ENCODE measurements around the gene CCDC57. TPM values are rescaled to one million over a fixed set of nuclear protein-coding genes. Genes with fewer than 3 reads are reported as not detected.

Gene CCDC57
- total and polyA plus RNA-seq, 4 donors, result 5.4 to 19.1 (median 11.7) TPM

DNA sequence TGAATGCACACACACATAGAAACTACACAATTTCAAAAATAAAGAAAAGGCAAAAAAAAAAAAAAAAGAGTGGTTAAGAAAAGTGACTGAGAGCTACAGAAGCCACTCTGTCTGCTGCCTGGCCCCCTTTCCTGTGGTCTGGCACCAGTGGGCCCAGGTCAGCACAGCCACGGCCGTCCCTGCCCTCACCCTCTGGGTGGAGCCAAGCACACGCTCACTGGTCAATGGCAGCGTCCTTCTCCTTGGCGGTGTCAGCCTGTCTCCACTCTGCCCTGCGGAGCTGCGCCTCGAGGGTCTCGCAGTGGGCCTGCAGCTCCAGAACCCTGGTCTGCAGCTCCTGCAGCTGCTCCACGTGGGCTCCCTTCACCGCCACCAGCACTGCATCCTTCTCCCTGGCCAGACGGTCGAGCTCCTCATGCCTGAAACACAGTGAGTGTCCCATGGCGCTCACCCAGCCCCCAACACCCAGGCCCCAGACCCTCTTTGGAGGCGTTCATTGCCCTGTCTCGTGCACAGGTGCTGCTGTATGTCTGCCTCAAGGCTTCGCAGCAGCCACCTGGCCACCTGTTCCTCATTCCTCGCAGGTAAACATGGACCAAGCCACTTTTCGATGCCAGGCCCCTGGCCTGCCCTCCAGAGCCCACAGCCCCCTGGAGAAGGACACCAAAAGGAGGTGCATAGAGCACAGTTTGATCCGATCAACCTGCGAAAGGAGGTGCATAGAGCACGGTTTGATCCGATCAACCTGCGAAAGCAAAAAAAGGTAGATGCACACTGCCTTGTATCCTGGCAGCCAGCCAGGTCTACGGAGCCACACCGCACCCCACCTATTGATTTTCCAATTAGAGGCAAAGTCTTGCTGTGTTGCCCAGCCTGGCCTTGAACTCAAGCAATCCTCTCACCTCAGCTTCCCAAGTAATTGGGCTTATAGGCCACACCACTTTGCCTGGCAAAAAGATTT lies 24.4 kb downstream of the CCDC57 start:
- no peaks in the 10 kb centered on the region for H3K9me3 ChIP-seq (ENCODE audit: control insufficient read depth in 4 of 4, low read length in 3 of 4)
- H3K4me1 ChIP-seq (ENCODE audit: control insufficient read depth in 4 of 4, insufficient read depth in 4 of 4, low read length in 3 of 4), result no peaks in the 10 kb centered on the region
- H3K4me3 ChIP-seq (ENCODE audit: low read depth in 1 of 3, low read length in 3 of 3), result no peak overlapping the region
- no peak overlapping the region for H3K9ac ChIP-seq (ENCODE audit: low read depth in 1 of 2, low read length in 2 of 2)
- no peak for DNase-seq (ENCODE audit: low spot score)
- H3K36me3 ChIP-seq (ENCODE audit: control insufficient read depth in 4 of 4, insufficient read depth in 3 of 4, low read depth in 1 of 4, low read length in 3 of 4), result peaks cover 0 to 2% (median 1%) of the 10 kb centered on the region in 4 donors
- no peak overlapping the region for H3K27ac ChIP-seq (ENCODE audit: low read depth in 1 of 2, low read length in 2 of 2)
- H3K27me3 ChIP-seq (ENCODE audit: control insufficient read depth in 4 of 4, insufficient read depth in 4 of 4, low read length in 3 of 4), result no peaks in the 10 kb centered on the region
- WGBS, result 89% methylated on average over 26 of the region's 26 CpGs
- TF ChIP-seq, protein P1, sequence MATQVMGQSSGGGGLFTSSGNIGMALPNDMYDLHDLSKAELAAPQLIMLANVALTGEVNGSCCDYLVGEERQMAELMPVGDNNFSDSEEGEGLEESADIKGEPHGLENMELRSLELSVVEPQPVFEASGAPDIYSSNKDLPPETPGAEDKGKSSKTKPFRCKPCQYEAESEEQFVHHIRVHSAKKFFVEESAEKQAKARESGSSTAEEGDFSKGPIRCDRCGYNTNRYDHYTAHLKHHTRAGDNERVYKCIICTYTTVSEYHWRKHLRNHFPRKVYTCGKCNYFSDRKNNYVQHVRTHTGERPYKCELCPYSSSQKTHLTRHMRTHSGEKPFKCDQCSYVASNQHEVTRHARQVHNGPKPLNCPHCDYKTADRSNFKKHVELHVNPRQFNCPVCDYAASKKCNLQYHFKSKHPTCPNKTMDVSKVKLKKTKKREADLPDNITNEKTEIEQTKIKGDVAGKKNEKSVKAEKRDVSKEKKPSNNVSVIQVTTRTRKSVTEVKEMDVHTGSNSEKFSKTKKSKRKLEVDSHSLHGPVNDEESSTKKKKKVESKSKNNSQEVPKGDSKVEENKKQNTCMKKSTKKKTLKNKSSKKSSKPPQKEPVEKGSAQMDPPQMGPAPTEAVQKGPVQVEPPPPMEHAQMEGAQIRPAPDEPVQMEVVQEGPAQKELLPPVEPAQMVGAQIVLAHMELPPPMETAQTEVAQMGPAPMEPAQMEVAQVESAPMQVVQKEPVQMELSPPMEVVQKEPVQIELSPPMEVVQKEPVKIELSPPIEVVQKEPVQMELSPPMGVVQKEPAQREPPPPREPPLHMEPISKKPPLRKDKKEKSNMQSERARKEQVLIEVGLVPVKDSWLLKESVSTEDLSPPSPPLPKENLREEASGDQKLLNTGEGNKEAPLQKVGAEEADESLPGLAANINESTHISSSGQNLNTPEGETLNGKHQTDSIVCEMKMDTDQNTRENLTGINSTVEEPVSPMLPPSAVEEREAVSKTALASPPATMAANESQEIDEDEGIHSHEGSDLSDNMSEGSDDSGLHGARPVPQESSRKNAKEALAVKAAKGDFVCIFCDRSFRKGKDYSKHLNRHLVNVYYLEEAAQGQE (IDR thresholded peaks at IDR 0.05), result no peak
- TF ChIP-seq JUND (IDR thresholded peaks at IDR 0.05), result no peak
- TF ChIP-seq, protein P2, sequence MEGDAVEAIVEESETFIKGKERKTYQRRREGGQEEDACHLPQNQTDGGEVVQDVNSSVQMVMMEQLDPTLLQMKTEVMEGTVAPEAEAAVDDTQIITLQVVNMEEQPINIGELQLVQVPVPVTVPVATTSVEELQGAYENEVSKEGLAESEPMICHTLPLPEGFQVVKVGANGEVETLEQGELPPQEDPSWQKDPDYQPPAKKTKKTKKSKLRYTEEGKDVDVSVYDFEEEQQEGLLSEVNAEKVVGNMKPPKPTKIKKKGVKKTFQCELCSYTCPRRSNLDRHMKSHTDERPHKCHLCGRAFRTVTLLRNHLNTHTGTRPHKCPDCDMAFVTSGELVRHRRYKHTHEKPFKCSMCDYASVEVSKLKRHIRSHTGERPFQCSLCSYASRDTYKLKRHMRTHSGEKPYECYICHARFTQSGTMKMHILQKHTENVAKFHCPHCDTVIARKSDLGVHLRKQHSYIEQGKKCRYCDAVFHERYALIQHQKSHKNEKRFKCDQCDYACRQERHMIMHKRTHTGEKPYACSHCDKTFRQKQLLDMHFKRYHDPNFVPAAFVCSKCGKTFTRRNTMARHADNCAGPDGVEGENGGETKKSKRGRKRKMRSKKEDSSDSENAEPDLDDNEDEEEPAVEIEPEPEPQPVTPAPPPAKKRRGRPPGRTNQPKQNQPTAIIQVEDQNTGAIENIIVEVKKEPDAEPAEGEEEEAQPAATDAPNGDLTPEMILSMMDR (IDR thresholded peaks at IDR 0.05; ENCODE audit: low read depth, low read length, missing input control), result no peak
- no peak for TF ChIP-seq GABPA (IDR thresholded peaks at IDR 0.05 in 1 of 2, conservative IDR thresholded peaks at IDR 0.05 in 1 of 2)
- TF ChIP-seq, protein P3, sequence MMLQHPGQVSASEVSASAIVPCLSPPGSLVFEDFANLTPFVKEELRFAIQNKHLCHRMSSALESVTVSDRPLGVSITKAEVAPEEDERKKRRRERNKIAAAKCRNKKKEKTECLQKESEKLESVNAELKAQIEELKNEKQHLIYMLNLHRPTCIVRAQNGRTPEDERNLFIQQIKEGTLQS (IDR thresholded peaks at IDR 0.05), result no peak
- no peak for TF ChIP-seq RAD21 (IDR thresholded peaks at IDR 0.05)
- TF ChIP-seq, protein P4, sequence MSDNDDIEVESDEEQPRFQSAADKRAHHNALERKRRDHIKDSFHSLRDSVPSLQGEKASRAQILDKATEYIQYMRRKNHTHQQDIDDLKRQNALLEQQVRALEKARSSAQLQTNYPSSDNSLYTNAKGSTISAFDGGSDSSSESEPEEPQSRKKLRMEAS (IDR thresholded peaks at IDR 0.05), result no peak
- TF ChIP-seq HNF4G (IDR thresholded peaks at IDR 0.05), result no peak
- TF ChIP-seq EGR1 (IDR thresholded peaks at IDR 0.05; ENCODE audit: low read depth in 2 of 2), result no peak

DNA sequence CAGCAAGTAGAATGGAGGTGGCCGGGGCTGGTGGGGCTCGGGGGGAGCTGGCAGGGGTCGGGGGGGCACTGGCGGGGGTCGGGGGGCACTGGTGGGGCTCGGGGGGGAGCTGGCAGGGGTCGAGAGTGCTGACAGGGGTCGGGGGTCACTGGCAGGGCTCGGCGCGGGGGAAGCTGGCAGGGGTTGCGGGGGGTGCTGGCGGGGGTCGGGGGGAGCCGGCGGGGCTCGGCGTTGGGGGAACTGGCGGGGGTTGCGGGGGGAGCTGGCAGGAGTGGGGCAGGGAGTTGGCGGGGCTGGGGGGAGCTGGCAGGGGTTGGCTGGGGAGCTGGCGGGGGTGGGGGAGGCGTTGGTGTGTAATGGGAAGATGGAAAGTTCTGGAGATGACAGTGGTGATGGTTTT lies 25.1 kb downstream of the CCDC57 start:
- no peak for DNase-seq (ENCODE audit: low spot score)
- WGBS, result 92% methylated on average over 23 of the region's 23 CpGs
- H3K4me1 ChIP-seq (ENCODE audit: control insufficient read depth in 4 of 4, insufficient read depth in 4 of 4, low read length in 3 of 4), result no peaks in the 10 kb centered on the region
- no peak for TF ChIP-seq RXRA (IDR thresholded peaks at IDR 0.05)
- TF ChIP-seq EGR1 (IDR thresholded peaks at IDR 0.05; ENCODE audit: low read depth in 2 of 2), result no peak
- TF ChIP-seq TAF1 (conservative IDR thresholded peaks at IDR 0.05), result no peak
- no peak for TF ChIP-seq HNF4G (IDR thresholded peaks at IDR 0.05)
- no peak for TF ChIP-seq HNF4A (conservative IDR thresholded peaks at IDR 0.05)
- TF ChIP-seq, protein P5, sequence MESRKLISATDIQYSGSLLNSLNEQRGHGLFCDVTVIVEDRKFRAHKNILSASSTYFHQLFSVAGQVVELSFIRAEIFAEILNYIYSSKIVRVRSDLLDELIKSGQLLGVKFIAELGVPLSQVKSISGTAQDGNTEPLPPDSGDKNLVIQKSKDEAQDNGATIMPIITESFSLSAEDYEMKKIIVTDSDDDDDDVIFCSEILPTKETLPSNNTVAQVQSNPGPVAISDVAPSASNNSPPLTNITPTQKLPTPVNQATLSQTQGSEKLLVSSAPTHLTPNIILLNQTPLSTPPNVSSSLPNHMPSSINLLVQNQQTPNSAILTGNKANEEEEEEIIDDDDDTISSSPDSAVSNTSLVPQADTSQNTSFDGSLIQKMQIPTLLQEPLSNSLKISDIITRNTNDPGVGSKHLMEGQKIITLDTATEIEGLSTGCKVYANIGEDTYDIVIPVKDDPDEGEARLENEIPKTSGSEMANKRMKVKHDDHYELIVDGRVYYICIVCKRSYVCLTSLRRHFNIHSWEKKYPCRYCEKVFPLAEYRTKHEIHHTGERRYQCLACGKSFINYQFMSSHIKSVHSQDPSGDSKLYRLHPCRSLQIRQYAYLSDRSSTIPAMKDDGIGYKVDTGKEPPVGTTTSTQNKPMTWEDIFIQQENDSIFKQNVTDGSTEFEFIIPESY (IDR thresholded peaks at IDR 0.05), result no peak
- TF ChIP-seq, protein P4 (IDR thresholded peaks at IDR 0.05), result no peak
- TF ChIP-seq SP1 (IDR thresholded peaks at IDR 0.05), result no peak
- TF ChIP-seq, protein P2 (IDR thresholded peaks at IDR 0.05; ENCODE audit: low read depth, low read length, missing input control), result no peak
- no peak for TF ChIP-seq GABPA (IDR thresholded peaks at IDR 0.05 in 1 of 2, conservative IDR thresholded peaks at IDR 0.05 in 1 of 2)
- no peak for TF ChIP-seq FOXA1 (IDR thresholded peaks at IDR 0.05)

More for the DNA sequence above, 25.1 kb downstream of the CCDC57 start:
- no peak overlapping the region for H3K4me3 ChIP-seq (ENCODE audit: low read depth in 1 of 3, low read length in 3 of 3)
- H3K36me3 ChIP-seq (ENCODE audit: control insufficient read depth in 4 of 4, insufficient read depth in 3 of 4, low read depth in 1 of 4, low read length in 3 of 4), result peaks cover 0 to 2% (median under 1%) of the 10 kb centered on the region in 4 donors
- no peaks in the 10 kb centered on the region for H3K27me3 ChIP-seq (ENCODE audit: control insufficient read depth in 4 of 4, insufficient read depth in 4 of 4, low read length in 3 of 4)
- no peak overlapping the region for H3K9ac ChIP-seq (ENCODE audit: low read depth in 1 of 2, low read length in 2 of 2)
- no peak overlapping the region for H3K27ac ChIP-seq (ENCODE audit: low read depth in 1 of 2, low read length in 2 of 2)
- no peaks in the 10 kb centered on the region for H3K9me3 ChIP-seq (ENCODE audit: control insufficient read depth in 4 of 4, low read length in 3 of 4)

Measured in liver (tissue), 9 donors.